Left hindlimb (tissue), 1 donor: ENCODE results near the gene GRAMD1B.
A peak's percentile ranks its signal among the peaks of the same experiment; 100 is the strongest.
"Not testable (repeated sequence)": the region's sequence is repeated elsewhere in the genome, so short reads cannot be mapped to it uniquely, and the experiment has no call there.

Experiments
- DNase-seq: peaks from one replicate; pipeline ENCODE4 v3.0.0-alpha.2; 2018

GRAMD1B gene

GRCh38 chr11:123448823-123449222 is 18.8 kb downstream of the GRAMD1B start:
- no peak for DNase-seq

- no peak for DNase-seq
These were observed 19.4 kb downstream of the GRAMD1B start for GRCh38 chr11:123449436-123449835.

DNA sequence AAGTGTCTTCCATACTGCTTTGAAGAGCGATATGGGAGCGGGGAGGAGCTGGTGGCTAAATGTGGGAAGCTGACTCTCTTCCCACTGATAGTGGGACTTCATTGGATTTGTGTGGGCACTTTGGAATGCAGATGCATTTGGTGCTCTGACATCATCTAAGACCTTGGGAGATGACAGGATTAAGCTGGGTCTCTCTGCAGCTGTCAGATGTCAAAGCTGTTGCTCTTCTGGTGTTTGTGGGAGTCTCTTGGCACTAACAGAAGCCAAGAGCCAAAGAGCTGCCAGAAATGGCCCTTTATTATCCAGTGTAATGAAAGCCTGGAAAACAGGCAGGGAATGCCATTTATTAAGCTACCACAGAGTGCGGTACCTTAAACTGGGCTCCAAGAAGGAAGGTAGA is 20.6 kb downstream of the GRAMD1B start:
- peak; percentile 36 for DNase-seq

DNA sequence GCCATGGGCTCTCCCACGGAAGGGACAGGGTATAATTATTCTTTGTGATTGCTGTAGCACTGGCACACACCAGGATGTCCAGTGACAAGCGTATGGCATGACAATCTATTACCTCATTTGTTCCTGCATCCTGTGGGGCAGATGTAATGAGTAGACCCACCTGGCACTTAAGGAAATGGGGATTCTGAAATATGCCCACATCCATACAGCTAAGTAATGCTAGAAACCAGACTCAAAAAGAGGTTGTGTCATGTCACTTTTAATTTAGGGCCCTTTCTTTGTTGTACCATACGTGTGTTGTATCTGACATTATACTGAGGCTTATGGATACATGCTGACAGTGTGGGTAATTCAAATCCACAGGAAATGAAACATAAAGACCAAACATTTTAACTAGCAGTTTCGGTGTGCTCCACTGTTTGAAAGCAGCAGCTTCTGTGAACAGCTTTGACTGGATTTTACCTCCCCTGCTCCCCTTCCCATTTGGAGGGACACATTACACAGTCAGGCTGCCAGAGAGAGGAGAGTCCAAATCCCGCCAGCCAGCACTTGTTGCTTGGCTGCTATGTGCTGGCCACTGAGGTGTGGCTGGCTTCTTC is 21.2 kb downstream of the GRAMD1B start:
- no peak for DNase-seq

- DNase-seq: no peak
These were observed 22.7 kb downstream of the GRAMD1B start for GRCh38 chr11:123452794-123453193.

GRCh38 chr11:123454060-123454651 is 24.1 kb downstream of the GRAMD1B start:
- no peak for DNase-seq

DNA sequence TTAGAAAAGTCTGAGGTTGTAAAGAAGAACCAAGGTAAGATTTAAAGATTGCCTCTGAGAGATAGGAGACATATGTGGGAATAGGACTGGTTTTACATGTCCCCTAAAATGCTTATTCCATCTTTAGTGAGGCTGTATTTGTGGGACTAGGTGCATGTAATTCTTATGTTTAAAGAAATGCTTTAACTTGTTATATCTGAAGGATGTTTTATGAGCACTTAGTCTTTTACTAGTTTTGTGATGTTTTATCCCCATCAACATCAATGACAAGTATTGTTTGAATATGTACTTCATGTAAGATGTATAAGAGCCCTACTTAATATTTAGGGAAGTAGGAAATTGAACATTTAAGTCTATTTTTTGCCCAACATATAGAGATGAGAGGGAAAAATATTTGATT is 24.7 kb downstream of the GRAMD1B start:
- no peak for DNase-seq

- DNase-seq: not testable (repeated sequence)
These were observed 26.4 kb downstream of the GRAMD1B start for GRCh38 chr11:123456448-123456847.

GRCh38 chr11:123457187-123457770 is 27.2 kb downstream of the GRAMD1B start:
- DNase-seq: no peak

DNA sequence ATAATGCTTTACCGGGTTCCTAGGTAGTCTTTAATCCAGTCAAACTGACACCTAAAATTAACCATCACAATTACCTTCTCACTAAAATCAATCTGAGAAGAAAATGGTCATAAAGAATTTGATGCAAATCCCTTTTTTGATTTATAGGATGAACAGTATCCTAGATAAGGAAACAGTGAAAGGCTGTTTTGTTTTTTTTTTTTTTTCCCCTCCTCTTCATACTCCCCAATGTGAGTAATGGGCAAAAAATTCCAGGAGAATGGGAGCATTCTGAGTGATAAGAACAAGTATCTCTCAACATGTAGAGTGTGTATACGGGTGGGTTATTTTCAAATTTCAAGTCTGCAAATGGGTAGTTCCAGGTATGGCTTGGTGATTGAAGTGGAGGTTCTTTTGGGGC is 28.4 kb downstream of the GRAMD1B start:
- no peak for DNase-seq

DNA sequence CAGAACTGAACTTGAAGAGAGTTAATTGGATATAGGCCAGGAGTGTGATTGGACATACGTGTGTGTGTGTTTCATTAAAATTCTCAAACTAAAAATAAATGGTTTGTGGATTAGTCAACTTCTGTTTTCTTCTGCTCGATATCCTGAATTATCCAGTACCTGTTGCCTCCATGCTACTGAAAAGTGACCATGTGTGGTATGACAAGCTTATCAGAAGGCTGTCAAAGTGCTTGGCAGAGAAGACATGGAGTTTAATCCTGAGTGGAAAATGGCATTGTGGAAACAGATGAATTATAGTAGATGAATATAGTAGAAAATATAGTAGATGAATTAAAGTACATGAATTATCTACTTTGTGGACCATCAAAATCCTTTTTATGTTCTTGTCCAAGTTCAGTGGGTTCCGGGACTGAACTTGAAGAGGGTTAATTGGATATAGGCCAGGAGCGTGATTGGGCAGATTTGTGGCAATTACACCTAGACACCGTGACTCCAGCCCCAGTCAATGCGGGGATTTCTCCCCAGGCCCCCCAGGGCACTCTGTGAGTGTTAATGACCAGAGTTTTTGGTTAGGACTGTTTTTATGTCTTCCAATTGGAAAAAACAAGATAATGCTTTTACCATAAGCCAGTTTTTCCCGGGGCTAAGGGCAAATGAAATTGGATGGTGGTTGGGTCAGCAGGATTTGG is 30.1 kb downstream of the GRAMD1B start:
- no peak for DNase-seq

- DNase-seq: peak; percentile 42
These were observed 31.1 kb downstream of the GRAMD1B start for GRCh38 chr11:123461164-123461563.

DNA sequence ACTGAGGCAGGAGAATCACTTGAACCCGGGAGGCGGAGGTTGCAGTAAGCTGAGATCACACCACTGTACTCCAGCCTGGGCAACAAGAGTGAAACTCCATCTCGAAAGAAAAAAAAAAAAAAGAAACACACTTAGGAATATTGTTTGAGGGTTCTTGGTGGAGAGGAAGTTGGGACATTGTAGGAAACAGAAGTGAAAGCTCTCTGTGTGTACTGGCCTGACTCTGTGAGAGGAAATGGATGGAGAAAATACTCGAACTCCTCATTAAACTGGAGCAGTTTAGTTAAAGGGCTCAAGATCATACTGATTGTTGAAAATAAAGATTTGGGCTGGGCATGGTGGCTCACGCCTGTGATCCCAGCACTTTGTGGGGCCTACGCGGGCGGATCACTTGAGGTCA is 35.6 kb downstream of the GRAMD1B start:
- not testable (repeated sequence) for DNase-seq

DNA sequence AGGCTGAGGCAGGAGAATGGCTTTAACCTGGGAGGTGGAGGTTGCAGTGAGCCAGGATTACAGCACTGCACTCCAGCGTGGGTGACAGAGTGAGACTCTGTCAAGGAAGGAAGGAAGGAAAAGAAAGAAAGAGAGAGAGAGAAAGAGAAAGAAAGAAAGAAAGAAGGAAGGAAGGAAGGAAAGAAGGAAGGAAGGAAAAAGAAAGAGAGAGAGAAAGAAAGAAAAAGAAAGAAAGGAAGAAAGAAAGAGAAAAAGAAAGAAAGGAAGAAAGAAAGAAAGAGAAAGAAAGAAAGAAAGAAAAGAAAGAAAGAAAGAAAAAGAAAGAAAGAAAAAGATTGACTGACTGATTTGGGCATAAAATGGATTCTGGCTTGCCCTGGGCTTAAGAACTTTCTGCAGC is 36.1 kb downstream of the GRAMD1B start:
- not testable (repeated sequence) for DNase-seq

GRCh38 chr11:123469089-123469488 is 39.0 kb downstream of the GRAMD1B start:
- no peak for DNase-seq

GRCh38 chr11:123469586-123469985 is 39.5 kb downstream of the GRAMD1B start:
- DNase-seq: no peak

GRCh38 chr11:123470842-123471241 is 40.8 kb downstream of the GRAMD1B start:
- DNase-seq: no peak

GRCh38 chr11:123472236-123472935 is 42.3 kb downstream of the GRAMD1B start:
- DNase-seq: no peak

DNA sequence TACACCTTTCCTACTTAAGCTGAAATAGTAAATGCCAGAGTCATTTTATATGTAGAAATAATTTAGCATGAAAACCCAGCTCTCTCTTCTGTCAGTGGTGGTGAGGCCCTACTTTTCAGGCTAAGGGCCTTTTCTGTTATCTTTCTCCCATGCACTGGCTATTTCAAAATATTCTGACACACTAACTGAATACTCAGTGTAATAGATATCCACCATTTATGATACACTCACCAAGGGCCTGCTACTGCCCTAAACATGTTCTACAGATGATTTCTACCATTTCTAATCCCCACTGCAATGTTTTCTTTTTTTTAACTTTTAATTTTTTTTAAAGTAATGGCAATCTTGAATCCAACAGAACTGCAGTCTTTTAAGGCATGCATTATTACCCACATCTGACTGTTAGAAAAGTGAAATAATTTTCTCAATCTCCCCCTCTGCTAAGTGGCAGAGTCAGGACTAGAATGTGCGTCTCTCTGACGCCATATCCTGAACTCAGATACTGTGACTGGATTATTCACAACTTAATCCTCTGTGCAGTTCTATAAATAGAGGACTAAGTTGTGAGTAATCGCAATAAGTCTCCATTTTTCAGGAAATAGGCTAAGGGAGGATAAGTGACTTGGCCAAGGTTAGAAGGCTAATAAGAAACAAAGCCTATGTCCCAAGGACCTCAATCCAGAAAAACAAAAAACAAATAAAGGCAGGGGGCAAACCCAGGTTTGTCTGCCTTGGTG is 44.0 kb downstream of the GRAMD1B start:
- DNase-seq: no peak

DNA sequence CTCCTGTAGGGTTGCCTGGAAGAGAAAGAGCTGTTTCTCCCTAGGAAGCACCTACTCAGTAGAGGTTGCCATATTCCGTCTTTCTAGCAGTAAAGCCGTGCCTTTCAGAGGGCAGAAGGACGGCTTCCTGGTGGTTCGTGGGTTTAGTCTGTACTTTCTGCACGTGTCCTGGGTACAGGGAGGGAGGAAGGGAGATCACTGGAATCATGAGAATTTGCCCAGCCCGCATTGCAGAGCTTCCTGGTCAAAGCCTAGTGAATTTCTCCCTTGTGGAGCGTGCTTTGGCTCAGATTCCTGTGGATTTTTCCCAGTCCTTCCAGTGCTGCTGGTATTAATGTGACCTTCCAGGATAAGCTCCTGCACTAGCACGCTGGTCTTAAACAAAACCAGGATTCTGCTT is 44.9 kb downstream of the GRAMD1B start:
- peak; percentile 42 for DNase-seq

- DNase-seq: no peak
These were observed 45.4 kb downstream of the GRAMD1B start for GRCh38 chr11:123475469-123475868.

- DNase-seq: no peak
These were observed 47.3 kb downstream of the GRAMD1B start for GRCh38 chr11:123477205-123477907.
